LNCaP clone FGC (cell line): Measurements from ENCODE around the gene CALML3.

Source experiments
- DNase-seq: peaks from one replicate; pipeline ENCODE4 v3.0.0-alpha.2; 2011; ENCODE audit warnings: low read depth
- H3K4me3 ChIP-seq: 2 replicates; pipeline ENCODE4 v1.5.1; 2011; ENCODE audit warnings: mild to moderate bottlenecking, low read depth, low read length, control low read depth
- TF ChIP-seq, protein P1 (sequence below): IDR thresholded peaks from 2 replicates; pipeline ENCODE4 v1.5.1; 2012; ENCODE audit warnings: mild to moderate bottlenecking; ENCODE audit not compliant: control insufficient read depth, insufficient read depth; ENCODE audit errors: extremely low read depth

Gene CALML3

DNA sequence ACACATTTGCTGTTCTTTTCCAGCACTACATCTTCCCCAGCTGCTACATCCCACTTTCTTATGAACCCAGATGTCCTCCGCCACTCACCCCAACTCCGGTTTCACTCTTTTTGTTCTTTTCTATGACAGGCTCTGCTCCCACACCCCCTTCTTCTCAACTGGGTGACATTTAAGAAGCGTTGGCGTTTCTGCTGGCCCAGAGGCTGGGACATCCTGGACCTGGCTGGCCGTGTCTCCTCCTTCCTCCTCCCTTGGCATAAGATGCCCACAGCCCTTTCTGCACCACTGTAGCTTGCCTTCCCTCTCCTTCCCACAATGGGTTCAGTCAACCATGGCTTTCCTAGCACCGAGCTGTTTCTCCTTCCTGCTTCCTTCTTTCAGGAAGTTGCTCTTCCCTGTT, 16.0 kb upstream of the CALML3 start:
- no peak overlapping the region for H3K4me3 ChIP-seq
- TF ChIP-seq, protein P1, sequence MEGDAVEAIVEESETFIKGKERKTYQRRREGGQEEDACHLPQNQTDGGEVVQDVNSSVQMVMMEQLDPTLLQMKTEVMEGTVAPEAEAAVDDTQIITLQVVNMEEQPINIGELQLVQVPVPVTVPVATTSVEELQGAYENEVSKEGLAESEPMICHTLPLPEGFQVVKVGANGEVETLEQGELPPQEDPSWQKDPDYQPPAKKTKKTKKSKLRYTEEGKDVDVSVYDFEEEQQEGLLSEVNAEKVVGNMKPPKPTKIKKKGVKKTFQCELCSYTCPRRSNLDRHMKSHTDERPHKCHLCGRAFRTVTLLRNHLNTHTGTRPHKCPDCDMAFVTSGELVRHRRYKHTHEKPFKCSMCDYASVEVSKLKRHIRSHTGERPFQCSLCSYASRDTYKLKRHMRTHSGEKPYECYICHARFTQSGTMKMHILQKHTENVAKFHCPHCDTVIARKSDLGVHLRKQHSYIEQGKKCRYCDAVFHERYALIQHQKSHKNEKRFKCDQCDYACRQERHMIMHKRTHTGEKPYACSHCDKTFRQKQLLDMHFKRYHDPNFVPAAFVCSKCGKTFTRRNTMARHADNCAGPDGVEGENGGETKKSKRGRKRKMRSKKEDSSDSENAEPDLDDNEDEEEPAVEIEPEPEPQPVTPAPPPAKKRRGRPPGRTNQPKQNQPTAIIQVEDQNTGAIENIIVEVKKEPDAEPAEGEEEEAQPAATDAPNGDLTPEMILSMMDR: no peak
- no peak for DNase-seq

DNA sequence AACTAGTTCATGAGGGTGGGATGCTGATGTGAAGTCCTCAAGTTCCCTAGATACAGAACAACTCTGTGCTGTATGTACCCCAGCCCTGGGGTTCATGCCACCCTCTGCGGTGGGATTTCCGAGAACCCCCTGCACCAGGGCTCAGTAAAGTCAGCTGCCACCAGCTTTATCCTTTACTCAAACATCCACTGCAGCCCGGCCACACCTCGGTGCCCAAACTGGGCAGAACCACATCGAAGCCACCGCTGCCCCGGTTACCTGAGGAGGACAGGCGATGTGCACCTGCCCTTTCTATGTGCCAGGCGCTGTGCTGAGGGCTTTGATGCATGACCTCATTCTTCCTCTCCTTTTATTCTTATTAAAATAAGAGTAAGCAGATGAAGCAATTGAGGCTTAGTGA, 15.5 kb upstream of the CALML3 start:
- H3K4me3 ChIP-seq: no peak overlapping the region
- no peak for DNase-seq
- TF ChIP-seq, protein P1: no peak

DNA sequence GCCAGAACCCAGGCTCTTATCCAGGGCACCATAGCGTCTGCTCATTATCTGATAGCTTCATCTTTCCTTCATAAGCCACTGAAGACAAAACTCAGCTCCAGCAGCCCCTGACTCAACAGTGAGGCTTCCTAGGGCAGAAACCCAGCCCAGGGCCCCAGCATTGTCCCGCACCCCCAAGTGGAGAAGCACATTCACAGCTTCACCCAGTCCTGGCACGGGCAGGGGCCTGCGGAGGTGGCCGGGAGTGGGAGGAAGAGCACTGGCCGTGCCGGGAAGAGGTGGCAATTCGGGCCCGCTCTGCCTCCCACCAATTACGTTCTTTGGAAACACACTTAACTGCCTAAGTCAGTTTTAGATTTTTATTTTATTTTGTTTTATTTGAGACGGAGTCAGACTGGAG, 15.1 kb upstream of the CALML3 start:
- DNase-seq: no peak
- TF ChIP-seq, protein P1: no peak
- H3K4me3 ChIP-seq: no peak overlapping the region

DNA sequence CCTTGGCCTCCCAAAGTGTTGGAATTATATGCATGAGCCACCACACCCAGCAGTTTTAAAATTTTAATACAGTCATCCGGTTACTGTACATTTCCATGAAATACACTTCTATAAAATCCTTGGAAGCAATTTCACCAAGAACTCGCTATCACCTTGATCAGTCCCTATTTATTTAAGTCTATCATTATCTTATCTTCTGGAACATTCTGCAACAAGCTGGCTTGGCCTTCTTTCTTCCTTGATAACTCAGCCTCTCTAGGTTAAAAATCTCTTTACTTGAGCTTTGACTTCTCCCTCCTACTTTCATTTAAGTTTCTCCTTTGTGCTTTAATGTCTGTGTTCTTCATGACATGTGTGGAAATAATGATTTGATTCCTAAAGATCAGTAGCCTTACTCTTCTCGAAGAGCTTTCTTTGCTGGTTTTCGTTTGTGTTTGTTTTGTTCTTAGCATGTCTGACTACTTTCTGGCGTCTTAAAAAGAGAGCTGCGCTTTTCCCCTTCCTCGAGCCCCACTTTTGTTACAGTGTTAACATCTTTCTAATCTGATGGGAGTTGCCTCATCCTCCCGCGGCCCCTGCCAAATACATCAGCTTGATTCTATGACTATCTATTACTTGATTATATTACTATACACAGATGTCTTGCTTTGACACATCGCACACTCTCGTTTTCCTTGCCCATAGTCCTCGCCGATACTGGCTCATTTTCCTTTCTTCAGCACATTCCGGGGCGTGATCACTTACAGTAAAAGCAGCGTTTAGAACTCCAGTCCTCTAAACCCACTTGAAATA, 14.3 kb upstream of the CALML3 start:
- DNase-seq: peak; percentile 50
- TF ChIP-seq, protein P1: no peak
- no peak overlapping the region for H3K4me3 ChIP-seq

DNA sequence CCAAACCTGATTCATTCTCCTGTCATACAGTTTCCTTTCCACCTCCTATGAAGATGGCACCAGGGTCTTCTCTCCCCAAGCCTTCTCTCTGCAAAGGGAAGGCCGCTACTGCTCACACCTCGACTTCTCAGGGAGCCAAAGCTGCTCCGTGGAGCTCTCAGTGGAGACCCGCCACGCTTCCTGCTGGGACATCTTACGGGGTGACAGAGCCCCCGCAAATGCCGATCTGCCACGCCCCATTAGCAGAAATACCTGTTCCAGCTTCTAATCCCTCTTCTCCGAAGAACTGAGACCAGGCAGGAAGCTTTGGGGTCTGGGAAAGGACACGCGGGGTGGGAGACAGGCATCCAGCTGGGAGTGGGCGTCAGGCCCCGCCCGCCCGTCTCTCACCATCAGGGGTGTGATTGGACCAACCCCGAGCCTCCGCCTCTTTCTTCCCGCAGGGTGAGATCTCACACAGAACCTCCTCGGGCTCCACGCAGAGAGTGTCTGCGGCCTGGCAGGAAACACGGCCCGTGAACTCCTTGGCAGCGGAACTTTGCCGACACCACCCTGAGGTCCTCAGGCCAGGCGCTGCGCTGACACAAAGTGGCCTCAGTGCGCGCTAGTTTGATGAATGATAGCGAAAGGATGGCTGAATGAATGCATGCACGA, 13.4 kb upstream of the CALML3 start:
- DNase-seq: no peak
- TF ChIP-seq, protein P1: no peak

DNA sequence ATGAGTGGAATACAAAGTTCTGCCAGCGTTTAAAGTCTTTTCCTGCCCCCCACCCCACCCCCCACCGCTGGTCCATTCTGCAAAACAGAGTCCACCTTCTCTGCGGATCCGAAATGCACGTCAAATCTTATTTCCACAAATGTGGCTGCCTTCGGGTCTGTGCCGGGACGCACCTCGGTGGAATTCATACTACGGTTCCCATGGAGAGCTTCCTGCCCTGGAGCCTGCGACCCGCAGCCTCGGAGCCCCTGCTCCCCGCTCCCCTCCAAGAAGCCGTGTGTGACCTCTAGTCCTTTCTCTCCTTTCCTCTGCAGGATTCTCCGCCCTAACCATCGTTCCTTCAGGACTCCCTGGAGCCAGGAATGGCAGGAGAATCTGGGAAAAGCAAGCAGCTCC, 12.9 kb upstream of the CALML3 start:
- H3K4me3 ChIP-seq: no peak overlapping the region

More for the DNA sequence above, 13.4 kb upstream of the CALML3 start:
- no peak overlapping the region for H3K4me3 ChIP-seq

More for the DNA sequence above, 12.9 kb upstream of the CALML3 start:
- TF ChIP-seq, protein P1: no peak
- DNase-seq: no peak
